ENCODE measurements around the gene CFAP299. TPM values are rescaled to one million over a fixed set of nuclear protein-coding genes. Genes with fewer than 3 reads are reported as not detected.

CFAP299 gene
- total and polyA plus RNA-seq, 2 of the 13 experiments (the other 11 are each of a cell fraction or from before 2014, with no cell fraction given), result not detected

GRCh38 chr4:80365928-80366327, 30.4 kb downstream of the CFAP299 start (continued):
- TF ChIP-seq, protein P1, sequence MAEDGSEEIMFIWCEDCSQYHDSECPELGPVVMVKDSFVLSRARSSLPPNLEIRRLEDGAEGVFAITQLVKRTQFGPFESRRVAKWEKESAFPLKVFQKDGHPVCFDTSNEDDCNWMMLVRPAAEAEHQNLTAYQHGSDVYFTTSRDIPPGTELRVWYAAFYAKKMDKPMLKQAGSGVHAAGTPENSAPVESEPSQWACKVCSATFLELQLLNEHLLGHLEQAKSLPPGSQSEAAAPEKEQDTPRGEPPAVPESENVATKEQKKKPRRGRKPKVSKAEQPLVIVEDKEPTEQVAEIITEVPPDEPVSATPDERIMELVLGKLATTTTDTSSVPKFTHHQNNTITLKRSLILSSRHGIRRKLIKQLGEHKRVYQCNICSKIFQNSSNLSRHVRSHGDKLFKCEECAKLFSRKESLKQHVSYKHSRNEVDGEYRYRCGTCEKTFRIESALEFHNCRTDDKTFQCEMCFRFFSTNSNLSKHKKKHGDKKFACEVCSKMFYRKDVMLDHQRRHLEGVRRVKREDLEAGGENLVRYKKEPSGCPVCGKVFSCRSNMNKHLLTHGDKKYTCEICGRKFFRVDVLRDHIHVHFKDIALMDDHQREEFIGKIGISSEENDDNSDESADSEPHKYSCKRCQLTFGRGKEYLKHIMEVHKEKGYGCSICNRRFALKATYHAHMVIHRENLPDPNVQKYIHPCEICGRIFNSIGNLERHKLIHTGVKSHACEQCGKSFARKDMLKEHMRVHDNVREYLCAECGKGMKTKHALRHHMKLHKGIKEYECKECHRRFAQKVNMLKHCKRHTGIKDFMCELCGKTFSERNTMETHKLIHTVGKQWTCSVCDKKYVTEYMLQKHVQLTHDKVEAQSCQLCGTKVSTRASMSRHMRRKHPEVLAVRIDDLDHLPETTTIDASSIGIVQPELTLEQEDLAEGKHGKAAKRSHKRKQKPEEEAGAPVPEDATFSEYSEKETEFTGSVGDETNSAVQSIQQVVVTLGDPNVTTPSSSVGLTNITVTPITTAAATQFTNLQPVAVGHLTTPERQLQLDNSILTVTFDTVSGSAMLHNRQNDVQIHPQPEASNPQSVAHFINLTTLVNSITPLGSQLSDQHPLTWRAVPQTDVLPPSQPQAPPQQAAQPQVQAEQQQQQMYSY (CRISPR knock-in tag; IDR thresholded peaks at IDR 0.05), result no peak
- TF ChIP-seq STAG1 (CRISPR knock-in tag; IDR thresholded peaks at IDR 0.05), result peak; percentile 69

DNA sequence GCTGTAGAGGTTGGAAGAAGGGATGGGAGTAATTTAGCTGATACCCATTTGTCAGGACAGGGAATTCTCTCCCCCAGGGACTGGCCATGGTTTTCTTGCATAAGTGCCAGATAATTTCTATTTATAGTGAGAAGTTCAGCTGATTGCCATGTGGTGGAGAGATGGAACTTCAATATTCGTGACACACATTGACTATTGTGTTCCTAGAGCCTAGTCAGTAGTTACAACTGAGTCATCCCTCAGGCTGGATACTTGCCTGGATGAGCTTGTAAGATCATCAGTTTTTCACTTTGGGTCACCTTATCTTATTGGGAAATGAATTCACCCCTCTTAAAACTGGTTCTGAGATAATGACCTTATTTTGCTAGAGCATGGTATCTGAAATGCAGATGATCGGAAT, 32.2 kb downstream of the CFAP299 start:
- intact Hi-C loops (cut with micrococcal nuclease; ENCODE audit: unreplicated experiment) (no loop called here), in situ Hi-C loops (cut with HindIII; ENCODE audit: extremely low pct_ligation_motif_present, low pct_unique_long_range_greater_than_20kb) (loop anchor here (5.0 kb wide), 1 partner anchor 670 kb away; no protein-coding TSS in a partner anchor)
- Histone ChIP-seq H3K4me2 (ENCODE audit: low read depth, low read length) (no peak overlapping the region), H3K4me3 (replicated peaks in 1 of 3; ENCODE audit: insufficient read depth in 1 of 3, low read depth in 2 of 3, low read length in 3 of 3) (no peak overlapping the region), H2AFZ (ENCODE audit: low read length) (no peak overlapping the region), H3K27ac (ENCODE audit: extremely low read length, insufficient read depth, low read length) (no peak overlapping the region), H3K9me3 (ENCODE audit: low read length) (peaks cover 11% of the 10 kb centered on the region), H4K20me1 (ENCODE audit: insufficient read depth, low read length) (no peaks in the 10 kb centered on the region), H3K27me3 (ENCODE audit: control insufficient read depth in 1 of 2, insufficient read depth in 2 of 2, low read length in 2 of 2) (no peaks in the 10 kb centered on the region), H3K4me1 (ENCODE audit: insufficient read depth, low read length) (no peaks in the 10 kb centered on the region), H3K9ac (ENCODE audit: insufficient read depth, low read depth, low read length) (no peak overlapping the region), H3K36me3 (replicated peaks in 1 of 2; ENCODE audit: control insufficient read depth in 1 of 2, insufficient read depth in 2 of 2, low read length in 2 of 2) (no peaks in the 10 kb centered on the region), H3K79me2 (ENCODE audit: insufficient read depth, low read length) (no peaks in the 10 kb centered on the region)
- DNase-seq (ENCODE audit: low spot score) (no peak), ATAC-seq (no peak), FAIRE-seq (no peak)
- 22% methylated on average over 2 of the region's 2 CpGs for WGBS (ENCODE audit: low lambda C conversion rate)
- no TSS peak for BruUV-seq (replicated peaks)
- ChIA-PET POLR2A (no interaction called here), CTCF (ENCODE audit: low intra/inter-chr PET ratio, low total read pairs) (no interaction called here)
- no peak for TF ChIP-seq ONECUT2 (CRISPR knock-in tag; IDR thresholded peaks at IDR 0.05)
- no peak for TF ChIP-seq HMG20A (CRISPR knock-in tag; IDR thresholded peaks at IDR 0.05; ENCODE audit: borderline replicate concordance)
- TF ChIP-seq, protein P2, sequence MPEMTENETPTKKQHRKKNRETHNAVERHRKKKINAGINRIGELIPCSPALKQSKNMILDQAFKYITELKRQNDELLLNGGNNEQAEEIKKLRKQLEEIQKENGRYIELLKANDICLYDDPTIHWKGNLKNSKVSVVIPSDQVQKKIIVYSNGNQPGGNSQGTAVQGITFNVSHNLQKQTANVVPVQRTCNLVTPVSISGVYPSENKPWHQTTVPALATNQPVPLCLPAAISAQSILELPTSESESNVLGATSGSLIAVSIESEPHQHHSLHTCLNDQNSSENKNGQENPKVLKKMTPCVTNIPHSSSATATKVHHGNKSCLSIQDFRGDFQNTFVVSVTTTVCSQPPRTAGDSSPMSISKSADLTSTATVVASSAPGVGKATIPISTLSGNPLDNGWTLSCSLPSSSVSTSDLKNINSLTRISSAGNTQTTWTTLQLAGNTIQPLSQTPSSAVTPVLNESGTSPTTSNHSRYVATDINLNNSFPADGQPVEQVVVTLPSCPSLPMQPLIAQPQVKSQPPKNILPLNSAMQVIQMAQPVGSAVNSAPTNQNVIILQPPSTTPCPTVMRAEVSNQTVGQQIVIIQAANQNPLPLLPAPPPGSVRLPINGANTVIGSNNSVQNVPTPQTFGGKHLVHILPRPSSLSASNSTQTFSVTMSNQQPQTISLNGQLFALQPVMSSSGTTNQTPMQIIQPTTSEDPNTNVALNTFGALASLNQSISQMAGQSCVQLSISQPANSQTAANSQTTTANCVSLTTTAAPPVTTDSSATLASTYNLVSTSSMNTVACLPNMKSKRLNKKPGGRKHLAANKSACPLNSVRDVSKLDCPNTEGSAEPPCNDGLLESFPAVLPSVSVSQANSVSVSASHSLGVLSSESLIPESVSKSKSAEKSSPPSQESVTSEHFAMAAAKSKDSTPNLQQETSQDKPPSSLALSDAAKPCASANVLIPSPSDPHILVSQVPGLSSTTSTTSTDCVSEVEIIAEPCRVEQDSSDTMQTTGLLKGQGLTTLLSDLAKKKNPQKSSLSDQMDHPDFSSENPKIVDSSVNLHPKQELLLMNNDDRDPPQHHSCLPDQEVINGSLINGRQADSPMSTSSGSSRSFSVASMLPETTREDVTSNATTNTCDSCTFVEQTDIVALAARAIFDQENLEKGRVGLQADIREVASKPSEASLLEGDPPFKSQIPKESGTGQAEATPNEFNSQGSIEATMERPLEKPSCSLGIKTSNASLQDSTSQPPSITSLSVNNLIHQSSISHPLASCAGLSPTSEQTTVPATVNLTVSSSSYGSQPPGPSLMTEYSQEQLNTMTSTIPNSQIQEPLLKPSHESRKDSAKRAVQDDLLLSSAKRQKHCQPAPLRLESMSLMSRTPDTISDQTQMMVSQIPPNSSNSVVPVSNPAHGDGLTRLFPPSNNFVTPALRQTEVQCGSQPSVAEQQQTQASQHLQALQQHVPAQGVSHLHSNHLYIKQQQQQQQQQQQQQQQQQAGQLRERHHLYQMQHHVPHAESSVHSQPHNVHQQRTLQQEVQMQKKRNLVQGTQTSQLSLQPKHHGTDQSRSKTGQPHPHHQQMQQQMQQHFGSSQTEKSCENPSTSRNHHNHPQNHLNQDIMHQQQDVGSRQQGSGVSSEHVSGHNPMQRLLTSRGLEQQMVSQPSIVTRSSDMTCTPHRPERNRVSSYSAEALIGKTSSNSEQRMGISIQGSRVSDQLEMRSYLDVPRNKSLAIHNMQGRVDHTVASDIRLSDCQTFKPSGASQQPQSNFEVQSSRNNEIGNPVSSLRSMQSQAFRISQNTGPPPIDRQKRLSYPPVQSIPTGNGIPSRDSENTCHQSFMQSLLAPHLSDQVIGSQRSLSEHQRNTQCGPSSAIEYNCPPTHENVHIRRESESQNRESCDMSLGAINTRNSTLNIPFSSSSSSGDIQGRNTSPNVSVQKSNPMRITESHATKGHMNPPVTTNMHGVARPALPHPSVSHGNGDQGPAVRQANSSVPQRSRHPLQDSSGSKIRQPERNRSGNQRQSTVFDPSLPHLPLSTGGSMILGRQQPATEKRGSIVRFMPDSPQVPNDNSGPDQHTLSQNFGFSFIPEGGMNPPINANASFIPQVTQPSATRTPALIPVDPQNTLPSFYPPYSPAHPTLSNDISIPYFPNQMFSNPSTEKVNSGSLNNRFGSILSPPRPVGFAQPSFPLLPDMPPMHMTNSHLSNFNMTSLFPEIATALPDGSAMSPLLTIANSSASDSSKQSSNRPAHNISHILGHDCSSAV (CRISPR knock-in tag; IDR thresholded peaks at IDR 0.05; ENCODE audit: borderline replicate concordance), result no peak
- TF ChIP-seq ZNF614 (CRISPR knock-in tag; IDR thresholded peaks at IDR 0.05; ENCODE audit: borderline replicate concordance), result no peak
- TF ChIP-seq JUN (CRISPR knock-in tag; IDR thresholded peaks at IDR 0.05), result no peak
- no peak for TF ChIP-seq ZNF350 (CRISPR knock-in tag; IDR thresholded peaks at IDR 0.05; ENCODE audit: borderline replicate concordance, low read depth)

Measured in HepG2 (cell line).